HepG2 (cell line): ENCODE results near the gene PTPN12. TPM values are rescaled to one million over a fixed set of nuclear protein-coding genes. Genes with fewer than 3 reads are reported as not detected.

Experiments
- ATAC-seq: fragments of 200-7000 bp; cut with Tn5 transposase; 3 replicates; pipeline ENCODE4 v1.9.1; 2020; ENCODE audit warnings: mild to moderate bottlenecking, moderate library complexity
- BruUV-seq: library from RNA; stranded (reverse); fragments of 400-500 nt; replicated peaks from 2 replicates; lab custom pipeline; 2021; lab: Mats Ljungman, UMichigan
- CTCF ChIA-PET: fragments of 300-600 bp; formaldehyde crosslinking; extraction: SDS; loops from one replicate; lab custom pipeline; 2021; ENCODE audit warnings: low total read pairs, inconsistent platforms, low intra/inter-chr PET ratio; lab: Yijun Ruan, JAX
- POLR2A ChIA-PET: fragments of 350-600 bp; sonication (Branson Sonifier 250); formaldehyde crosslinking; loops from one replicate; lab custom pipeline; 2020; ENCODE audit warnings: antibody characterized with exemption, inconsistent platforms; lab: Yijun Ruan, JAX
- DNase-seq: peaks from one replicate; pipeline ENCODE4 v3.0.0-alpha.2; 2015; ENCODE audit warnings: low spot score
- FAIRE-seq: peaks from 3 replicates; lab custom pipeline; 2011; peaks lifted over from hg19 to GRCh38; lab: Jason Lieb, UNC
- H2AFZ ChIP-seq: one replicate; pipeline ENCODE4 v1.6.1; 2011; ENCODE audit warnings: low read length, inconsistent platforms
- H3K27ac ChIP-seq: fragments of 300-600 bp; 3 replicates; pipeline ENCODE4 v1.8.0; 2011; ENCODE audit warnings: mixed run types, mild to moderate bottlenecking, mixed read lengths, low read length, inconsistent platforms; ENCODE audit not compliant: insufficient read depth; ENCODE audit errors: extremely low read length
- H3K27me3 ChIP-seq, 2 experiments: fragments of 200-600 bp in 1 of 2; 2 replicates in 1 of 2; 3 replicates in 1 of 2; pipeline versions ENCODE4 v1.6.0 to v1.8.0; 2011; ENCODE audit warnings: low read length in 2 of 2, mild to moderate bottlenecking in 2 of 2, moderate library complexity in 2 of 2, inconsistent platforms in 1 of 2; ENCODE audit not compliant: insufficient read depth in 2 of 2, control insufficient read depth in 1 of 2
- H3K36me3 ChIP-seq, 2 experiments: fragments of 200-600 bp in 1 of 2; replicated peaks in 1 of 2; 2 replicates in 1 of 2; 3 replicates in 1 of 2; pipeline versions ENCODE4 v1.5.1 to v1.8.0; 2011; ENCODE audit warnings: low read length in 2 of 2, inconsistent platforms in 1 of 2; ENCODE audit not compliant: insufficient read depth in 2 of 2, control insufficient read depth in 1 of 2
- H3K4me1 ChIP-seq: 2 replicates; pipeline ENCODE4 v1.5.1; 2012; ENCODE audit warnings: low read length, inconsistent platforms; ENCODE audit not compliant: insufficient read depth
- H3K4me2 ChIP-seq: 2 replicates; pipeline ENCODE4 v1.6.0; 2011; ENCODE audit warnings: low read depth, low read length, inconsistent platforms
- H3K4me3 ChIP-seq, 3 experiments: fragments of 200-600 bp in 1 of 3; sonication (generic), shearing (Covaris generic) in 1 of 3; replicated peaks in 1 of 3; 2 replicates each; pipeline ENCODE4 v1.5.1; 2011 to 2016; ENCODE audit warnings: low read length in 3 of 3, inconsistent platforms in 2 of 3, low read depth in 2 of 3, mild to moderate bottlenecking in 2 of 3, control low read depth in 1 of 3, mixed read lengths in 1 of 3; ENCODE audit not compliant: insufficient read depth in 1 of 3
- H3K79me2 ChIP-seq: one replicate; pipeline ENCODE4 v1.6.1; 2011; ENCODE audit warnings: low read length, inconsistent platforms; ENCODE audit not compliant: insufficient read depth
- H3K9ac ChIP-seq: 2 replicates; pipeline ENCODE4 v1.6.0; 2011; ENCODE audit warnings: mild to moderate bottlenecking, low read depth, low read length, inconsistent platforms; ENCODE audit not compliant: insufficient read depth
- H3K9me3 ChIP-seq: 2 replicates; pipeline ENCODE4 v1.5.1; 2012; ENCODE audit warnings: mild to moderate bottlenecking, low read length
- H4K20me1 ChIP-seq: 2 replicates; pipeline ENCODE4 v1.6.0; 2011; ENCODE audit warnings: inconsistent platforms, mild to moderate bottlenecking, low read length, moderate library complexity; ENCODE audit not compliant: insufficient read depth
- DR1 ChIP-seq: sonication (generic); formaldehyde crosslinking; IDR thresholded peaks from 2 replicates; pipeline ENCODE4 v1.8.0; 2021; ENCODE audit warnings: mild to moderate bottlenecking, missing genetic modification reagents, inconsistent platforms
- EZH2 ChIP-seq: conservative IDR thresholded peaks from 2 replicates; pipeline ENCODE4 v1.6.1; 2012; ENCODE audit warnings: mild to moderate bottlenecking, low read depth, low read length, moderate library complexity
- GLI4 ChIP-seq: sonication (generic); formaldehyde crosslinking; IDR thresholded peaks from 2 replicates; pipeline ENCODE4 v1.5.1; 2020; ENCODE audit warnings: missing genetic modification reagents, mild to moderate bottlenecking, moderate library complexity, borderline replicate concordance
- HHEX ChIP-seq: IDR thresholded peaks from 2 replicates; pipeline ENCODE4 v1.6.1; 2016; ENCODE audit warnings: control low read depth
- HOXA5 ChIP-seq: sonication (generic); formaldehyde crosslinking; IDR thresholded peaks from 2 replicates; pipeline ENCODE4 v1.4.0; 2020; ENCODE audit warnings: missing genetic modification reagents
- IKZF1 ChIP-seq: fragments of 450-650 bp; IDR thresholded peaks from 2 replicates; pipeline ENCODE4 v1.7.1; 2016
- ISX ChIP-seq: sonication (generic); formaldehyde crosslinking; conservative IDR thresholded peaks from 2 replicates; pipeline ENCODE4 v1.5.0; 2020; ENCODE audit warnings: missing genetic modification reagents
- MAZ ChIP-seq, 2 experiments: sonication (generic) in 1 of 2; formaldehyde crosslinking in 1 of 2; IDR thresholded peaks; 2 replicates each; pipeline versions ENCODE4 v1.5.0 to v1.6.1; 2012 to 2020; ENCODE audit warnings: low read depth in 2 of 2, mild to moderate bottlenecking in 2 of 2, borderline replicate concordance in 1 of 2, improper control_type of control experiment in 1 of 2, low read length in 1 of 2, missing genetic modification reagents in 1 of 2, moderate library complexity in 1 of 2
- SRF ChIP-seq: IDR thresholded peaks from 2 replicates; pipeline ENCODE4 v1.6.1; 2011; ENCODE audit warnings: mild to moderate bottlenecking, low read depth, low read length, moderate library complexity
- TARDBP ChIP-seq: sonication (generic); formaldehyde crosslinking; IDR thresholded peaks from 2 replicates; pipeline ENCODE4 v1.8.0; 2022; ENCODE audit warnings: mild to moderate bottlenecking, missing genetic modification reagents
- TBL1XR1 ChIP-seq: fragments of 150-350 bp; IDR thresholded peaks from 2 replicates; pipeline ENCODE4 v1.6.1; 2014; ENCODE audit warnings: borderline replicate concordance, low read length; ENCODE audit not compliant: partially characterized antibody
- ZBTB42 ChIP-seq: sonication (generic); formaldehyde crosslinking; IDR thresholded peaks from 2 replicates; pipeline ENCODE4 v1.5.0; 2020; ENCODE audit warnings: mild to moderate bottlenecking, missing genetic modification reagents
- ZFP82 ChIP-seq: sonication (generic); formaldehyde crosslinking; IDR thresholded peaks from 2 replicates; pipeline ENCODE4 v1.5.1; 2020; ENCODE audit warnings: mild to moderate bottlenecking, missing genetic modification reagents, borderline replicate concordance
- ZNF747 ChIP-seq: sonication (generic); formaldehyde crosslinking; IDR thresholded peaks from 2 replicates; pipeline ENCODE4 v1.8.1; 2023; ENCODE audit warnings: missing genetic modification reagents, mild to moderate bottlenecking, borderline replicate concordance
- ZNF83 ChIP-seq: sonication (generic); formaldehyde crosslinking; IDR thresholded peaks from 2 replicates; pipeline ENCODE4 v1.4.0; 2020; ENCODE audit warnings: missing genetic modification reagents, mild to moderate bottlenecking, borderline replicate concordance
- ZSCAN25 ChIP-seq: sonication (generic); formaldehyde crosslinking; IDR thresholded peaks from 2 replicates; pipeline ENCODE4 v1.8.0; 2022; ENCODE audit warnings: mild to moderate bottlenecking, missing genetic modification reagents
- WGBS: methylation state at CpG from one replicate; pipeline ENCODE4 v1.1.6; 2017; ENCODE audit warnings: low lambda C conversion rate; 5-methylcytosine and 5-hydroxymethylcytosine counted together
- in situ Hi-C: cut with HindIII; loops from 2 replicates; pipeline ENCODE4 v1.10.0; 2017; ENCODE audit warnings: low pct_unique_long_range_greater_than_20kb; ENCODE audit not compliant: extremely low pct_ligation_motif_present
- intact Hi-C: fragments of 100-400 bp; cut with micrococcal nuclease; formaldehyde crosslinking; loops from one replicate; pipeline ENCODE4 v1.10.0; 2022; ENCODE audit not compliant: unreplicated experiment
- polyA plus RNA-seq, 8 experiments: library from polyadenylated mRNA; depleted of rRNA in 3 of 8; stranded (reverse) in 7 of 8; unstranded in 1 of 8; fragments of >200 nt; fragmentation: Illumina TruSeq in 4 of 8; extraction: Trizol in 4 of 8; gene quantifications; 2 replicates each; pipeline versions ENCODE4 v1.2.1 to v1.2.3, GENCODE V29; 2011 to 2016; ENCODE audit warnings: low read depth in 4 of 8, missing spikeins in 1 of 8, mixed read lengths in 1 of 8; ENCODE audit not compliant: insufficient read depth in 1 of 8
- total RNA-seq, 5 experiments: library from RNA; depleted of rRNA; stranded (reverse); fragments of >200 nt; fragmentation: Illumina TruSeq; extraction: Trizol; gene quantifications; 2 replicates each; pipeline ENCODE4 v1.2.3, GENCODE V29; 2016; ENCODE audit warnings: low read depth in 1 of 5
- TF ChIP-seq, protein P1 (sequence below): sonication (generic); formaldehyde crosslinking; IDR thresholded peaks from 2 replicates; pipeline ENCODE4; 2020; ENCODE audit warnings: missing genetic modification reagents, mild to moderate bottlenecking, borderline replicate concordance

The PTPN12 gene
- total and polyA plus RNA-seq, 2 of the 13 experiments (the other 11 are each of a cell fraction or from before 2014, with no cell fraction given) = 22.9 to 56.8 TPM

DNA sequence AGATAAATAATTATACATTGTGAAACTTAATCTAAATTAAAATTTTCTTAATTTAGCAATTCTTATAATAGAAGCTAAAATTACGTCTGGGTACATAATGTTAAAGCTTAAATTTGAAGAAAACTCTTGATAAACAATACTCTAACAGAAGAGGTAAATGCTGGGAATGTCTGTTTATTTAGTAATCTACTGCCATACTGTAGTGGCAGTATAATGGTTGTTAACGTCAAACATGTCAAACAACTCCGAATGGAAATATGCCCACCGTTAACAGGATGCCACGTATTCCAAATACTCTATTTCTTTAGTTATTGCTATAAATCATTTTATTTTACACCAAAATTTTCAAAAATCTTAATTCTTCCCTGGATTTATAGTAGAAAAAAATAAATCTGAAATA, 40.0 kb upstream of the PTPN12 start:
- Histone ChIP-seq H3K9ac (no peak overlapping the region), H3K79me2 (no peaks in the 10 kb centered on the region), H3K4me2 (no peak overlapping the region), H3K36me3 (no peaks in the 10 kb centered on the region), H3K27me3 (no peaks in the 10 kb centered on the region), H3K4me3 (no peak overlapping the region), H4K20me1 (no peaks in the 10 kb centered on the region), H2AFZ (no peak overlapping the region), H3K9me3 (peaks cover 15% of the 10 kb centered on the region), H3K27ac (no peak overlapping the region), H3K4me1 (peaks cover 25% of the 10 kb centered on the region)
- no peak for ATAC-seq
- no peak for FAIRE-seq
- in situ Hi-C loops (no loop called here), intact Hi-C loops (no loop called here)
- 90% methylated on average over 5 of the region's 5 CpGs for WGBS
- no peak for DNase-seq
- ChIA-PET POLR2A (no interaction called here), CTCF (no interaction called here)
- BruUV-seq = no TSS peak
- TF ChIP-seq SRF (no peak), ZNF747 (CRISPR knock-in tag) (no peak), ZFP82 (no peak), EZH2 (no peak), TARDBP (CRISPR knock-in tag) (no peak), ISX (CRISPR knock-in tag) (no peak), ZNF83 (no peak), IKZF1 (no peak), ZSCAN25 (CRISPR knock-in tag) (no peak), DR1 (CRISPR knock-in tag) (no peak), TBL1XR1 (no peak), ZBTB42 (CRISPR knock-in tag) (no peak), MAZ (IDR thresholded peaks at IDR 0.05; ENCODE audit: borderline replicate concordance, low read depth, low read length) (no peak), MAZ (CRISPR knock-in tag; IDR thresholded peaks at IDR 0.05; ENCODE audit: low read depth) (no peak), HHEX (CRISPR knock-in tag) (no peak), GLI4 (CRISPR knock-in tag) (no peak), HOXA5 (CRISPR knock-in tag) (no peak)
- TF ChIP-seq, protein P1, sequence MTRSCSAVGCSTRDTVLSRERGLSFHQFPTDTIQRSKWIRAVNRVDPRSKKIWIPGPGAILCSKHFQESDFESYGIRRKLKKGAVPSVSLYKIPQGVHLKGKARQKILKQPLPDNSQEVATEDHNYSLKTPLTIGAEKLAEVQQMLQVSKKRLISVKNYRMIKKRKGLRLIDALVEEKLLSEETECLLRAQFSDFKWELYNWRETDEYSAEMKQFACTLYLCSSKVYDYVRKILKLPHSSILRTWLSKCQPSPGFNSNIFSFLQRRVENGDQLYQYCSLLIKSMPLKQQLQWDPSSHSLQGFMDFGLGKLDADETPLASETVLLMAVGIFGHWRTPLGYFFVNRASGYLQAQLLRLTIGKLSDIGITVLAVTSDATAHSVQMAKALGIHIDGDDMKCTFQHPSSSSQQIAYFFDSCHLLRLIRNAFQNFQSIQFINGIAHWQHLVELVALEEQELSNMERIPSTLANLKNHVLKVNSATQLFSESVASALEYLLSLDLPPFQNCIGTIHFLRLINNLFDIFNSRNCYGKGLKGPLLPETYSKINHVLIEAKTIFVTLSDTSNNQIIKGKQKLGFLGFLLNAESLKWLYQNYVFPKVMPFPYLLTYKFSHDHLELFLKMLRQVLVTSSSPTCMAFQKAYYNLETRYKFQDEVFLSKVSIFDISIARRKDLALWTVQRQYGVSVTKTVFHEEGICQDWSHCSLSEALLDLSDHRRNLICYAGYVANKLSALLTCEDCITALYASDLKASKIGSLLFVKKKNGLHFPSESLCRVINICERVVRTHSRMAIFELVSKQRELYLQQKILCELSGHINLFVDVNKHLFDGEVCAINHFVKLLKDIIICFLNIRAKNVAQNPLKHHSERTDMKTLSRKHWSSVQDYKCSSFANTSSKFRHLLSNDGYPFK (CRISPR knock-in tag) = no peak
